HG03378 (cell line): ENCODE data around the gene RIC8B.

Experiments
- ATAC-seq: cut with Tn5 transposase; IDR thresholded peaks from one replicate; pipeline ENCODE4 v1.9.1; 2021; ENCODE audit warnings: mild to moderate bottlenecking, moderate library complexity; ENCODE audit not compliant: unreplicated experiment

RIC8B gene

DNA sequence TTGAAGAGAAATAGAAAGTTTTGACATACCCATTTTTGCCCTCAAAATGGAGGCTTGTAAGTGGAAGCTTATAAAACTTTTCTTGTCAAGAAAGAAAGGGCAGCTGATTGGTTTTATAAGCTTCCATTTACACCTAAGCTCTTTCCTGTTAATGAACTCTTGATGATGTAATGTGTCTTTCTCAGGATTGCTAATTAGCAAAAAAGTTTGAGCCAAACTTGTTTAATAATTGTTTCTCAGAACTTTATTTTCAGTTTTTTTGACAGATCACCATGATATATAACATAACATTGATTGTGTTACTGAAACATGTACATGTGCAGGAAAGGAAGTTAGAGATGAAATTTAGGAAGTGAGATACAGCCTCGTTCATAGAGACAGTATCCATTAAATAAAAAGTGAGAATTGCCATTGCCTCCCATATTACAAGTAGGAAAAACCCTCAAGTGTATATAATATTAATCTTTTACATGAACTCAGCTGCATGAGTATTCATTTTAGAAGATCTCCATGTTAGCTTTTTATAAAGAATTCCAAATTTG lies 26.8 kb downstream of the RIC8B start:
- ATAC-seq = no peak

- no peak for ATAC-seq
Measured at GRCh38 chr12:106801830-106802533, 27.5 kb downstream of the RIC8B start.

GRCh38 chr12:106804668-106805067 lies 30.2 kb downstream of the RIC8B start:
- no peak for ATAC-seq

DNA sequence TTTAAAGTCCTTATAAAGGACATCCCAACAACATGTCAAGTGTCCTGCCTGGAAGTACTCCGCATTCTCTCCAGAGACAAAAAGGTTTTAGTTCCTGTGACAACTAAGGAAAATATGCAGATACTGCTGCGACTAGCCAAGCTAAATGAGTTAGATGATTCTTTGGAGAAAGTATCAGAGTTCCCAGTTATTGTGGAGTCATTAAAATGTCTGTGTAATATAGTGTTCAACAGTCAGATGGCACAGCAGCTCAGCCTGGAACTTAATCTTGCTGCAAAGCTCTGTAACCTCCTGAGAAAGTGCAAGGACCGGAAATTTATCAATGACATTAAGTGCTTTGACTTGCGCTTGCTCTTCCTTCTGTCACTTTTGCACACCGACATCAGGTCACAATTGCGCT lies 40.2 kb downstream of the RIC8B start:
- no peak for ATAC-seq

DNA sequence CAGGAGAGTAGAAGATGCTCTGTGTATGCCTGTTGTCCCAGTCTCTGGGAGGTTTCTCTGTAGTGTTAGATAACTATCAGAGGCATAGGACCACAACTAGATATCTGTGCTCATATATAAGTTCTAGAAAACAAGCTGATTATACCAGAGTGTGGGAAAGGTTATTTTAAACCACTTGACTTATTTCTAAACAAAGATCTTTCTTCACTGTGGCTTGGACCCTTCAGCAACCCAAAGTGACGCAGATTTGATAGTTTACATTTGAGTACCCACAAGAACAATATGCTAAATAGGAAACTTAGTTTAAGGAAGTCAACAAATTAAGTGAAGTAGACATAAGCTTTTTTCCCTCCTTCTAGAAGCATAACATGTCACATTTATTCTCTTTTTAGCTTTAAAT lies 41.3 kb downstream of the RIC8B start:
- ATAC-seq = no peak

DNA sequence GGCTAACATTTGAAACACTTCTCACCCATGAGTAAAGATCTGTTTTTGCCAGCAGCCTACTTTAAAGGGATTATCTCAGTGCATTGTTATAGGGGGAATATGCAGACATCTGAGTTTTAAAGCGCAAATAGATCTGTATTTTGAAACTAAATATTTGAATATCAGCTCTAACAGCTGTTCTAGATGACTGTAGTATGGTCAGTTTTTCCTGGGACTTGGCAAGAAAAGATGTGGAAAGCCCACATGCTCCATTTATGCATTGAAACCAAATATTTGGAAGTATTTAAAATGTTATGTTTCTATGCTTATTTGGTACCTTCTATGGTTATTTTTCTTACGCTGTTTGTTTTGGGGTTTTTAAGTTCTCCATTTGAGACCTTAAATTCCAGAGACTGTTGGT lies 41.7 kb downstream of the RIC8B start:
- no peak for ATAC-seq

- ATAC-seq = no peak
Measured at GRCh38 chr12:106819991-106820390, 45.5 kb downstream of the RIC8B start.

DNA sequence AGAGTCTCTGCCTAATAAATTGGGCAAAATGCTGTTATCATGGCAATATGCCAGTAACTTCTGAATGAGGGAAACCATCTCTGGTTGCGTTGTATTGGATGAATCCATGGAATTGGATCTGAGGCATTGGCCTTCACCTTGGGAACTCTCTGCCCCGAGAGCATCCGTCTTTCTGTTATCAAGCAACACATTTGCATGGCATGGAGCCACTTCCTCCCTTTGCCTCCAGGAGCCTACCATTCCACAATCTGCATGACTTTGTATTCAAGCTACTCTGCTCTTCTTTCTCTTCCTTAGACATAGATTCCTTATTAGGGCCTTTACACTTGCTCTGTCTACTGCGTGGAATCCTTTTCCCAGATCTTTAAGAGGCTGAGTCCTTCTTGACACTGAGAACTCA lies 57.2 kb downstream of the RIC8B start:
- no peak for ATAC-seq

DNA sequence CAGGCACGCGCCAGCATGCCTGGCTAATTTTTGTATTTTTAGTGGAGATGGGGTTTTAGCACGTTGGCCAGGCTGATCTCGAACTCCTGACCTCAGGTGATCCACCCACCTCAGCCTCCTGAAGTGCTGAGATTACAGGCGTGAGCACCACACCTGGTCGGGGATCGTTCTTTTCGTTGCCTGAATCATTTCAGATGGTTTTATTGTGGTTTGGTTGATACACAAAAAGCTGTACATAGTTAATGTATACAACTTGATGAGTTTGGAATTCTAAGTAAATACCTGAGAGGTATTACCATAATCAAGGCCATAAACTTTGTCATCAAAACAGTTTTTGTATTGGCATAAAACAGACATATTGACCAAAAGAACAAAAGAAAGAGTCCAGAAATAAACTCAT lies 63.3 kb downstream of the RIC8B start:
- no peak for ATAC-seq

DNA sequence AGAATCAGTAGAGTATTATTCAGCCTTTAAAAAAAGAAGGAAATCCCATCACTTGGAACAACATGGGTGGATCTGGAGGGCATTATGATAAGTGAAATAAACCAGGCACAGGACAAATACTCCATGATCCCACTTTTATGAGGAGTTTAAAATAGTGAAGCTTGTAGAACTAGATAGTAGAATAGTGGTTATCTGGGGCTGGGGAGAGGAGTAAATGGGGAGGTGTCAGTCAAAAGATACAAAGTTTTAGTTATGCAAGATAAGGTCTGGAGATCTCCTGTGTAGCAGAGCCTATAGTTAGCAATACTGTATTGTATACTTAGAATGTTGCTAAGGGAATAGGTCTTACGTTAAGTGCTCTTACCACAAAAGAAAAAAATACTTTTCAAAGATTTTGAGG lies 64.9 kb downstream of the RIC8B start:
- no peak for ATAC-seq

GRCh38 chr12:106840243-106840642 lies 65.8 kb downstream of the RIC8B start:
- ATAC-seq = no peak

- ATAC-seq = no peak
Measured at GRCh38 chr12:106841510-106842302, 67.2 kb downstream of the RIC8B start.

DNA sequence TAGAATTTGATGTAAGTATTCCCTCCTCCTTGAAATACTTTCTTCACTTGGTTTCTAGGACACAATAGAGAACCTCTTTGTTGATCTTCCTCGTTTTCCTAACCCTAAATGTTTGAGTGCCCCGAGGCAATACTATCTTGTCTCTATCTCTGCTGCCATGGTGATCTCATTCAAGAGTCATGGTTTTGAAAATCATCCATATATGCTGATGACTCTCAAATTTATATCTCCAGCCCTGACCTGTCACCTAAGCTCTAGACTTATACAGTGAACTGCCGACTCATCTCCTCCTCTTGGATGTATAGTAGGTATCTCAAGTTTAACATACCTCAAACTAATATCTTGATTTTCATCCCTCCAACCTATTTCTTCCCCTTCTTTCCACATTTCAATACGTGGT lies 71.4 kb downstream of the RIC8B start:
- no peak for ATAC-seq

GRCh38 chr12:106847861-106848260 lies 73.4 kb downstream of the RIC8B start:
- ATAC-seq = no peak

DNA sequence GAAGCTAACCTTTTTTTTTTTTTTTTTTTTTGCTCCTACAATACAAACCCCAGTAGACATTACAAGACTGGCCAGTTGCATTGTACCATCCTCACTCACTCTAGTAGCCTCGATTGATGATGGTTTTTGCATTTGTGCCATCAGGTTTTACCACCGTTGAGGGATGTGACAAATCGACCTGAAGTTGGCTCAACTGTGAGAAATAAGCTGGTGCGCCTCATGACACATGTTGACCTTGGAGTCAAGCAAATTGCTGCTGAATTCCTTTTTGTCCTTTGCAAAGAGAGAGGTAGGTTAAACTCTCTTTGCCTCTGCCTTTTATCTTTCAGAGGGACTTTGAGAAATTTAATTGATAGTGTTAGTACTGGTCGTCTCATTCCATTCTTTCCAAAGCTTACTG lies 76.8 kb downstream of the RIC8B start:
- no peak for ATAC-seq

DNA sequence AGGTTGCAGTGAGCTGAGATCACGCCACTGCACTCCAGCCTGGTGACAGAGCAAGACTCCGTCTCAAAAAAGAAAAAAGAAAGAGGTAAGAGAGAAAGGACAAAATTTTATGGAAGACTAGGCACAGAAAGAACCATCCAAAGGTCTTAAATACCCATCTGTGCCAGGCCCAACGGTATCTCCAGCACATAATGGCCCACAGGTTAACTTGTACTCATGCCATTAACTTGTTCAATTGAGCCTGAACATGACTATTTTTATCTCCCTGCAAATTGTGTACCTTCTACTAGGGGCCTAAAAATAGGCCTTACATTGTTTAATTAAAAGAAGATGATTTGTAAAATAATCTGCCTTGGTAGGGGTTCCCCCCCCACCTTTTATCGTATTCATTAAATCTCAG lies 80.2 kb downstream of the RIC8B start:
- no peak for ATAC-seq

DNA sequence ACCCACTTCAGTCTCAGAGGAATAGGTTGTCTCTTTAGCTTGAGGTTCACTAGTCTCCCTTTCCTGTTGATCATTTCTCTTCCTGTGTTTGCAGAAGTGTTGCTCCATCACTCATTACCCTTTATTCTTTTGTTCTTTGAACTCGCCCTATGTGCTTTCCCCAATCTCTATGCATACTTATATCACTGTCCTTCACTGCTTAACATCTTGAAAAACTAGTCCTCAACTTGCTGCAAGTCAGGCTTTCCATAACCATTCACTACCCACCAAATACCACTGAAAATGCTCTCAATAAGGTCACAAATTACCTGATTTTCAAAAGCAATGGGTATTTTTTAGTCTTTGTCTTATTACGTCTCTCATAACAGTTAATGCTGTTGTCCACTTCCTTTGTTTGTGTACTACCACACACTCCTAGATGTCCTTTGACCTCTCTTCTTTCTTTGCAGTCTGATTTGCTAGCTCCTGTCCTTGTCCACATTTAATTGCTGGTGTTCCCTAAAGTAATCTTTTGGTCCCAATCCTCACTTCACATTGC lies 80.8 kb downstream of the RIC8B start:
- ATAC-seq = no peak

- ATAC-seq = no peak
Measured at GRCh38 chr12:106861984-106862916, 87.8 kb downstream of the RIC8B start.

- no peak for ATAC-seq
Measured at GRCh38 chr12:106863189-106863588, 88.7 kb downstream of the RIC8B start.

- ATAC-seq = no peak
Measured at GRCh38 chr12:106865683-106866082, 91.2 kb downstream of the RIC8B start.
